Activated CD4-positive, alpha-beta memory T cell treated with anti-CD3 and anti-CD28 coated beads for 36 hours (primary cell): ENCODE measurements around the gene VSIG10L2. TPM values are rescaled to one million over a fixed set of nuclear protein-coding genes. Genes with fewer than 3 reads are reported as not detected.
"Not testable (repeated sequence)": the region's sequence is repeated elsewhere in the genome, so short reads cannot be mapped to it uniquely, and the experiment has no call there.

Source experiments
- CTCF ChIA-PET: fragments of 350-600 bp; sonication (Branson Sonifier 250); formaldehyde crosslinking; loops from one replicate; lab custom pipeline; 2021; ENCODE audit warnings: antibody characterized with exemption, inconsistent platforms; lab: Charles Lee
- POLR2A ChIA-PET: fragments of 350-600 bp; sonication (Branson Sonifier 250); formaldehyde crosslinking; loops from one replicate; lab custom pipeline; 2021; ENCODE audit warnings: antibody characterized with exemption; lab: Charles Lee
- DNase-seq: peaks from one replicate; pipeline ENCODE4 v3.0.0-alpha.2; 2020
- H3K27ac Mint-ChIP-seq: one replicate; pipeline ENCODE4 v1.8.0; 2021; ENCODE audit warnings: mixed read lengths
- H3K27me3 Mint-ChIP-seq: one replicate; pipeline ENCODE4 v1.8.0; 2021; ENCODE audit warnings: mixed read lengths
- H3K36me3 Mint-ChIP-seq: one replicate; pipeline ENCODE4 v1.8.0; 2021; ENCODE audit warnings: mixed read lengths
- H3K4me1 Mint-ChIP-seq: one replicate; pipeline ENCODE4 v1.8.0; 2021; ENCODE audit warnings: low read depth, mixed read lengths
- H3K4me3 Mint-ChIP-seq: one replicate; pipeline ENCODE4 v1.8.0; 2021; ENCODE audit warnings: mild to moderate bottlenecking, mixed read lengths
- H3K9me3 Mint-ChIP-seq: one replicate; pipeline ENCODE4 v1.8.0; 2021; ENCODE audit warnings: mixed read lengths
- intact Hi-C: fragments of 100-400 bp; cut with micrococcal nuclease; formaldehyde crosslinking; loops from one replicate; pipeline ENCODE4 v1.15.1; 2023
- total RNA-seq, 2 experiments: library from RNA; stranded (reverse); gene quantifications; one replicate each; pipeline ENCODE4 v1.2.3, GENCODE V29; 2021

The VSIG10L2 gene
- total RNA-seq, 2 experiments from 2014 or later = not detected

- H3K36me3 Mint-ChIP-seq = no peaks in the 10 kb centered on the region
These were observed 31.5 kb downstream of the VSIG10L2 start for GRCh38 chr11:125977333-125977732.

GRCh38 chr11:125978181-125978716, 32.4 kb downstream of the VSIG10L2 start:
- H3K27me3 Mint-ChIP-seq = no peaks in the 10 kb centered on the region
- no peak for DNase-seq
- H3K27ac Mint-ChIP-seq = no peak overlapping the region
- no peaks in the 10 kb centered on the region for H3K4me1 Mint-ChIP-seq
- H3K36me3 Mint-ChIP-seq = no peaks in the 10 kb centered on the region
- POLR2A ChIA-PET = no interaction called here
- intact Hi-C loops = no loop called here
- CTCF ChIA-PET = no interaction called here
- H3K4me3 Mint-ChIP-seq = no peak overlapping the region
- H3K9me3 Mint-ChIP-seq = no peaks in the 10 kb centered on the region

More at GRCh38 chr11:125977333-125977732, 31.5 kb downstream of the VSIG10L2 start:
- CTCF ChIA-PET = no interaction called here
- H3K27ac Mint-ChIP-seq = no peak overlapping the region
- H3K4me3 Mint-ChIP-seq = no peak overlapping the region
- H3K27me3 Mint-ChIP-seq = no peaks in the 10 kb centered on the region
- H3K9me3 Mint-ChIP-seq = no peaks in the 10 kb centered on the region
- POLR2A ChIA-PET = no interaction called here
- no peak for DNase-seq
- intact Hi-C loops = no loop called here
- H3K4me1 Mint-ChIP-seq = no peaks in the 10 kb centered on the region

DNA sequence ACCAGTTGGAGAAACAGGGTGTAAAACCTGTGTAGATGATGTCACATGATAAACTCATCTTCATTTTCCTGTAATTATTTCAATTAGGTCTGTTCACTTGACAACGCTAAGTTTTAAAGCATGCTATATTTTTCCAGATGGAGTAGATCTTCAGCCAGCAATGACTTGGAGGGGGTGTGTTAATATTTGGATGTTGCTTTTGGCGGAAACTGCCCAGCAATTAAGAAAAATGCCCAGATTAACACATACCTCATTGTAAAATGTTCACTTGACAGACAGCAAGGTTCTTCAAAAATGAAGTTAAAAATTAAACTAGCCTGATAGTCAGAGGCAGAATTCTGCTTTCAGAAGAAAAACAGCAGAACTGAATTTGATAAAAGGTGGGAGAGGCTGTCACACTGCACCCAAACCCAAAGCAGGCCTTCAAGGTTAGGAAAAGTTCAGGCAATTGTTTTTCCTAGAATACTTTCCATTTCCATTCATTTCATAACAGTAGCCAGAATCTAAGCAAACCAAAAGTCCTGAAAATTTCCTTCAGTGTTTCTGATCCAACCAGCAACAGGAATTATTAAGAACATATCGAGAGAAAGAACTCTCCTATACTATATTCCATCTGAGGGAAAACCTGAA, 33.0 kb downstream of the VSIG10L2 start:
- no peaks in the 10 kb centered on the region for H3K9me3 Mint-ChIP-seq
- CTCF ChIA-PET = no interaction called here
- H3K4me3 Mint-ChIP-seq = no peak overlapping the region
- H3K36me3 Mint-ChIP-seq = no peaks in the 10 kb centered on the region
- no peak overlapping the region for H3K27ac Mint-ChIP-seq
- DNase-seq = no peak
- H3K27me3 Mint-ChIP-seq = no peaks in the 10 kb centered on the region
- POLR2A ChIA-PET = no interaction called here
- intact Hi-C loops = no loop called here
- H3K4me1 Mint-ChIP-seq = no peaks in the 10 kb centered on the region

DNA sequence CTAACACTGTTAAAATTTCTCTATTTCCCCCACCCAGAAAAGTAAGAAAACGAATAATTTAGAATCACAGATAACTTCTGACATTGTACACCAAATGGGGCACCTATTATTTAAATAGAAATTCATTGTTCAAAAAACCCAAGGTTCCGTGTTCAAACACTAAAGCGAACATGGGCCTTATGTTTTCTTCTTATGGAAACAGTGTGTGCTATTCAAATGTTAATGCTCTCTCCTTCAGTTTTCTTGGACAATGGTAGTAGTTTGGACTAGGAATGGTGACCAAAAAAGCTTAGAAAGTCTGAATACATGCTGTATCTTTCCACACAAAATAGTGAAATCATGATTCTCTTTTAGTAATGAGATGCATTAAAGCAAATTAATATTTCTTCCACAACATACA, 33.7 kb downstream of the VSIG10L2 start:
- DNase-seq = no peak
- H3K4me3 Mint-ChIP-seq = no peak overlapping the region
- H3K9me3 Mint-ChIP-seq = no peaks in the 10 kb centered on the region
- CTCF ChIA-PET = no interaction called here
- H3K27me3 Mint-ChIP-seq = no peaks in the 10 kb centered on the region
- no peaks in the 10 kb centered on the region for H3K4me1 Mint-ChIP-seq
- intact Hi-C loops = no loop called here
- H3K27ac Mint-ChIP-seq = no peak overlapping the region
- POLR2A ChIA-PET = no interaction called here
- H3K36me3 Mint-ChIP-seq = no peaks in the 10 kb centered on the region

DNA sequence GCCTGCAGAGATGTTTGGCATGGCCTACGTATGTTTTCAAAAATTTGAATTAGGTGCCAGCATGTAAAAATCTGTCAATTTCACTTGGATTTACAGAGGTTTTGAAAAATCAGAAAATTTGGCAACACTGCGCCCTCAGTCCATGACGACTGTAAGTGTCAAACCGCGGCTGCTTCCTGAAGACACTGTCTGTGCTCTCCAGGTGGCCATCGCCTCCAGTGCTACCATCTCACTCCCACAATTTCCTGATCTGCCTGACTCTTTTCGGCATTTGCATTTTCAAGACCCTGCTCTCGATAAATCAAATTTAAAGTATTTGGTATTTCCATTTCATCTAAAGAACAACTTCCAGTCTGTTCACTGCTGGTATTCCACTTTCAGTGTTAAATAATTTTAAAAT, 34.6 kb downstream of the VSIG10L2 start:
- intact Hi-C loops = no loop called here

GRCh38 chr11:125982348-125982730, 36.5 kb downstream of the VSIG10L2 start:
- no peak overlapping the region for H3K27ac Mint-ChIP-seq
- no peaks in the 10 kb centered on the region for H3K36me3 Mint-ChIP-seq
- intact Hi-C loops = no loop called here
- H3K4me1 Mint-ChIP-seq = no peaks in the 10 kb centered on the region
- H3K27me3 Mint-ChIP-seq = no peaks in the 10 kb centered on the region
- CTCF ChIA-PET = no interaction called here
- no peak overlapping the region for H3K4me3 Mint-ChIP-seq
- no peaks in the 10 kb centered on the region for H3K9me3 Mint-ChIP-seq
- no peak for DNase-seq
- POLR2A ChIA-PET = no interaction called here

More for the DNA sequence above, 34.6 kb downstream of the VSIG10L2 start:
- Mint-ChIP-seq H3K4me3 (no peak overlapping the region), H3K27ac (no peak overlapping the region), H3K4me1 (no peaks in the 10 kb centered on the region), H3K27me3 (no peaks in the 10 kb centered on the region), H3K9me3 (no peaks in the 10 kb centered on the region), H3K36me3 (no peaks in the 10 kb centered on the region)
- ChIA-PET POLR2A (no interaction called here), CTCF (no interaction called here)
- no peak for DNase-seq

- CTCF ChIA-PET, H3K27ac Mint-ChIP-seq, H3K4me1 Mint-ChIP-seq: not testable (repeated sequence)
These were observed 40.1 kb downstream of the VSIG10L2 start for GRCh38 chr11:125985956-125986355.

GRCh38 chr11:125987066-125987641, 41.3 kb downstream of the VSIG10L2 start:
- CTCF ChIA-PET = no interaction called here
- Mint-ChIP-seq H3K36me3 (no peaks in the 10 kb centered on the region), H3K27ac (no peak overlapping the region), H3K4me3 (no peak overlapping the region), H3K27me3 (no peaks in the 10 kb centered on the region), H3K9me3 (no peaks in the 10 kb centered on the region), H3K4me1 (peaks cover 7% of the 10 kb centered on the region)
- intact Hi-C loops = no loop called here
- DNase-seq = no peak
- POLR2A ChIA-PET = no interaction called here

More at GRCh38 chr11:125985956-125986355, 40.1 kb downstream of the VSIG10L2 start:
- intact Hi-C loops, H3K4me3 Mint-ChIP-seq, H3K36me3 Mint-ChIP-seq, H3K27me3 Mint-ChIP-seq, DNase-seq, H3K9me3 Mint-ChIP-seq, POLR2A ChIA-PET: not testable (repeated sequence)

GRCh38 chr11:125990244-125990643, 44.4 kb downstream of the VSIG10L2 start:
- Mint-ChIP-seq H3K27me3 (peaks cover under 1% of the 10 kb centered on the region), H3K4me1 (peaks cover 12% of the 10 kb centered on the region), H3K27ac (no peak overlapping the region), H3K9me3 (no peaks in the 10 kb centered on the region), H3K4me3 (no peak overlapping the region), H3K36me3 (no peaks in the 10 kb centered on the region)
- DNase-seq = peak; percentile 47
- intact Hi-C loops = no loop called here
- POLR2A ChIA-PET = no interaction called here
- CTCF ChIA-PET = interaction anchor here (0.5 kb wide), 1 partner anchor 50 kb away, joined by 5 read pairs; no protein-coding TSS in a partner anchor

- H3K36me3 Mint-ChIP-seq = peaks cover 3% of the 10 kb centered on the region
- intact Hi-C loops = no loop called here
- CTCF ChIA-PET = no interaction called here
These were observed 47.0 kb downstream of the VSIG10L2 start for GRCh38 chr11:125992893-125993292.

DNA sequence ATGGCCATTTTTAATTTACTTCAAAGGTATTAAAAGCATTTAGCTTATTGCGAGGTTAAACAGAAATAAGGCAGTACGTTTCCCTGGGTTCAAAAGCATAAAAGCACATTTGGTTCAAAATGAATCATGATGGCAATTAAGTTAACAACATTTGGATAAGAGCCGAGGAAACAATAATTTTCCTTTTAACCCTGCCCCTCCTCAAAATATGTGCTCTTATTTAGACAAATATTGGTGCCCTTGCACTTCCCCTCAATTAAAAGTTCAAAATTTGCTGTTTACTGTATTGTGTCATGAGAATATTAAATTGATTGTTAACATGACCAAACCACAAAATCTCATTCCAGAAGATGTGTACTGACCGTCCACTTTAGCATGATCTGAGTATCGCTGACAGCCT, 48.7 kb downstream of the VSIG10L2 start:
- CTCF ChIA-PET = no interaction called here
- H3K27me3 Mint-ChIP-seq = peaks cover 2% of the 10 kb centered on the region
- H3K4me1 Mint-ChIP-seq = peaks cover 18% of the 10 kb centered on the region
- POLR2A ChIA-PET = no interaction called here
- H3K36me3 Mint-ChIP-seq = peaks cover 3% of the 10 kb centered on the region
- no peak overlapping the region for H3K27ac Mint-ChIP-seq
- no peak overlapping the region for H3K4me3 Mint-ChIP-seq
- no peak for DNase-seq
- no peaks in the 10 kb centered on the region for H3K9me3 Mint-ChIP-seq
- intact Hi-C loops = no loop called here

More at GRCh38 chr11:125992893-125993292, 47.0 kb downstream of the VSIG10L2 start:
- H3K27ac Mint-ChIP-seq = no peak overlapping the region
- peaks cover 18% of the 10 kb centered on the region for H3K4me1 Mint-ChIP-seq
- no peak for DNase-seq
- no peaks in the 10 kb centered on the region for H3K9me3 Mint-ChIP-seq
- H3K27me3 Mint-ChIP-seq = peaks cover 2% of the 10 kb centered on the region
- POLR2A ChIA-PET = no interaction called here
- no peak overlapping the region for H3K4me3 Mint-ChIP-seq

DNA sequence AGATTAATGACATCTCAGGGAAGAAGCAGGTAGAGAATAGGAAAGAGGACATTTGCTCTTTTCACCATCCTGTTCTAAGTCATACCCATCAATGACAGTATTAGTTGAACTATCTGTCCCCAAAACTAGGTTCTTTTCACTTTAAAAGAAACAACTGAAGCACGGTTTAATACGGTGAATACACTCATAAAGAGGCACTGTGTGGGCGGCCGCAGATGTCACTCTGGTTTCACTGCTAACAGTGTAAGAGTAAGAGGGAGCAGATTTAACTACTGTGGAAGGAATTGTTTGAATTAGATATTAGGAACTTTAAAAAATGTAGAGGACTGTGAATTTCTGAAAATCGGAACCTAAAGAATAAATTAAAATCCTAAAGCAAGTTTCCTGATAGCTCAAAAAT, 49.5 kb downstream of the VSIG10L2 start:
- intact Hi-C loops = no loop called here
- peaks cover 2% of the 10 kb centered on the region for H3K27me3 Mint-ChIP-seq
- ChIA-PET POLR2A (no interaction called here), CTCF (no interaction called here)
- H3K4me1 Mint-ChIP-seq = peaks cover 14% of the 10 kb centered on the region
- no peak overlapping the region for H3K4me3 Mint-ChIP-seq
- no peak overlapping the region for H3K27ac Mint-ChIP-seq
- H3K36me3 Mint-ChIP-seq = peaks cover 3% of the 10 kb centered on the region
- peak; percentile 82 for DNase-seq
- H3K9me3 Mint-ChIP-seq = no peaks in the 10 kb centered on the region

DNA sequence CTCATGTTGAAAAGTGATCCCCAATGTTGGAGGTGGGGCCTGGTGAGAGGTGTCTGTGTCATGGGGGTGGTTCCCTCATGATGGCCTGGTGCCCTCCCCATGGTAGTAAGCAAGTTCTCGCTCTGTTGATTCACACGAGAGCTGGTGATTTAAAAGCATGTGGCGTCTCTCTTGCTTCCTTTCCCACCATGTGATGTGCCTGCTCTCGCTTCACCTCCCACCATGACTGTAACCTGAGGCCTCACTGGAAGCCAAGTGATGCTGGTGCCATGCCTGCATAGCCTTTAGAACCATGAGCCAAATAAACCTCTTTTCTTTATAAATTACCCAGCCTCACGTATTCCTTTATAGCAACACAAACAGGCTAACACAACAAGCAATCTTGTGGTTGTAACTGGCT, 52.4 kb downstream of the VSIG10L2 start:
- Mint-ChIP-seq H3K36me3 (peaks cover 3% of the 10 kb centered on the region), H3K27me3 (peaks cover 2% of the 10 kb centered on the region), H3K27ac (no peak overlapping the region), H3K9me3 (no peaks in the 10 kb centered on the region), H3K4me1 (peaks cover 19% of the 10 kb centered on the region), H3K4me3 (no peak overlapping the region)
- intact Hi-C loops = no loop called here
- no peak for DNase-seq
- CTCF ChIA-PET = no interaction called here
- POLR2A ChIA-PET = no interaction called here
